GM12801 (cell line): ENCODE data around the gene CDK5RAP2.

Experiments
- CTCF ChIP-seq: IDR thresholded peaks from one replicate; pipeline ENCODE4 v1.5.1; 2011; ENCODE audit warnings: control low read depth; ENCODE audit not compliant: insufficient read length; ENCODE audit errors: extremely low read depth

CDK5RAP2 gene

GRCh38 chr9:120567874-120568273 is 12.1 kb downstream of the CDK5RAP2 start:
- TF ChIP-seq CTCF, result no peak

GRCh38 chr9:120567081-120567480 is 12.9 kb downstream of the CDK5RAP2 start:
- TF ChIP-seq CTCF, result no peak

GRCh38 chr9:120564589-120564988 is 15.4 kb downstream of the CDK5RAP2 start:
- no peak for TF ChIP-seq CTCF

- no peak for TF ChIP-seq CTCF
These were observed 17.0 kb downstream of the CDK5RAP2 start for GRCh38 chr9:120562861-120563443.

- TF ChIP-seq CTCF, result no peak
These were observed 18.3 kb downstream of the CDK5RAP2 start for GRCh38 chr9:120561709-120562108.

GRCh38 chr9:120559546-120559945 is 20.4 kb downstream of the CDK5RAP2 start:
- TF ChIP-seq CTCF, result no peak

- TF ChIP-seq CTCF, result no peak
These were observed 21.5 kb downstream of the CDK5RAP2 start for GRCh38 chr9:120558454-120558853.
